ENCODE measurements around the gene SNAI3.
A peak's percentile ranks its signal among the peaks of the same experiment; 100 is the strongest.

SNAI3 gene

DNA sequence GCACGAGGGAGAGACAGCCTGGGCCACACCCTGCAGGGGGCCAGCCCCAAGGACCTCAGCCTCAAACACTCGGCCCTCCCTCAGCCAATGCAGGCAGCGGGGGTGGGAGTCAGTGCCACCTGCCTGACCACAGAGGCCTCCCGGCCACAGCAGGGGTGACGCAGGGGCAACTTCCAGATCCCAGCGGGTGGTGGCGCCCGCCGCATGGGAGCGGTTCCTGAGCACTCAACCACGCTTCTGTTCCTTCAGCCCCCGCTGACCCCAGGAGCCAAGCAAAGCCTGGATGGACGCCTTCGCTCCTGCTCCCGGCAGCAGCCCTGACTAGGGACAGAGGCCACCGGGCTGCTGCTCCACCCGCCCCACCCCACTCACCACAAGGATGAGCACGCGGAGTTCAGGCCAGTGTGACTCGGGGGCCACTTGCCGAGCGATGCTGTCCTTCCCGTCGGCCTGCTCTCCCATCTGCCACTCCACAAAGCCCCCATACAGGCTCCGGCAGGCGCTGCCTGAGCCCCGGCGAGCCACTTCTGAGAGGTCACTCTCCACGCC is 30.5 kb downstream of the SNAI3 start:
- no peak overlapping the region for H3K27ac ChIP-seq
- no peak overlapping the region for H3K4me3 ChIP-seq

DNA sequence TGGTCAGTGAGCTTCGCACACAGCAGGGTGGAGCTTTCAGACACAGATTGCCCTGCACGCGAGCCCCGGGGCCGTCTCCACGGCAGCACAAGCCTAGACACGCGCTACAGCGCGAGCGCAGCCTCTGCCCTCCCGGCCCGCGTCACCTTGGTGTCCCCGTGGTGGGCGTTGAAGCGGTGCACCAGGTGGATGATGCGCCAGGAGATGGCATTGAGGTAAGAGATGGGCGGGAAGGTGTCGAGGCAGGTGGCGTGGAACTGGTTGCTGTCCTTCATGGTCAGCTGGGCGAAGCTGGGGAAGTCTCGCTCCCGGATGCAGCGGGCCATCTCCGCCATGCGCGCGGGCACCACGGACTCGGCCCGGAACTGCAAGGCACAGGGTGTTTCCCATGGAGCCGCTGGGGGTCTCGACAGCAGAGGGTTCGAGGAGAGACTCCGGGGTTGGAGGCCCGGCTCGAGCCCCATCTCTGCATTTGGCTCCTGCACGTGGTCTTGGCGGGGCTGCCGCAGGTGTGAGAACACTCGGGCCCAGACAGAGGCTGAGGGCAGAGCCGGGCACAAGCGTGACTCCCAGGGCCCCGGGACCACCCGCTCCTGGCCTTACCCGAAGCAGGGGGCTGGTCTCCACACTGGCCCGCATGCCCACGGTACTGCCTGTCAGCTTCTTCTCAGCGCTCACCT is 31.1 kb downstream of the SNAI3 start:
- Histone ChIP-seq H3K4me3 (no peak overlapping the region), H3K27ac (no peak overlapping the region)

DNA sequence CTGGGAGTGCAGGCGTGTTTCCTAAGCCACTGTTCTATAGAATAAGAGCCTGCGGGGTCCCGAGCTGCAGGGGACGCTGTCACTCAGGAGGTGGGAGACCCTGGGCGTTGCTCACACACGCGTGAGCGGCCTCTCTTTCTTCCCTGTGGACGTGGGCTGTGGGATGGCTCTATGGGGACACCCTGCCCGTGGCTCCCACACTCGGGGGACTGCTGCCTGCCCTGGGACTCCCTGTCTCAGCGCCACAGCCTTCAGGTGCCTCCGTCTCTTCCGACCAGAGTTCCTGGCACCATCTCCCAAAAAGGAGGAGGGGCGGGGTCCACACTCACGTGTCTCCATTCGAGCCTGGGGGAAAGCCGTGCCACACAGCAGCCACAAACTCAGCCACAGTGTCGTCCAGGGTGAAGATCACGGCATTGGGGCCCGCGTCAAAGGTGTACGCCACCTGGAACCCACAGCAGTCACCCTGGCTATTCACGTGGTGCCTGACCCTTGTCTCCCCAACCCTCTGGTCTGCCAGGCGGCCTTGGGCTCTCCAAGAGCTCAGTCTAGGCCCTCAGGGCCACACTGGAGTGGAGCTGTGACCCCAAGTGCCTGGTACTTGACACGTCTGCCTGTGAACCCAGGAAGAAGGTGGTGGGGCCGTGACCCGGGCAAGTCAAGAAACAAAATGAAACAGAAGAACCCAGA is 31.8 kb downstream of the SNAI3 start:
- no peak overlapping the region for H3K27ac ChIP-seq
- no peak overlapping the region for H3K4me3 ChIP-seq

DNA sequence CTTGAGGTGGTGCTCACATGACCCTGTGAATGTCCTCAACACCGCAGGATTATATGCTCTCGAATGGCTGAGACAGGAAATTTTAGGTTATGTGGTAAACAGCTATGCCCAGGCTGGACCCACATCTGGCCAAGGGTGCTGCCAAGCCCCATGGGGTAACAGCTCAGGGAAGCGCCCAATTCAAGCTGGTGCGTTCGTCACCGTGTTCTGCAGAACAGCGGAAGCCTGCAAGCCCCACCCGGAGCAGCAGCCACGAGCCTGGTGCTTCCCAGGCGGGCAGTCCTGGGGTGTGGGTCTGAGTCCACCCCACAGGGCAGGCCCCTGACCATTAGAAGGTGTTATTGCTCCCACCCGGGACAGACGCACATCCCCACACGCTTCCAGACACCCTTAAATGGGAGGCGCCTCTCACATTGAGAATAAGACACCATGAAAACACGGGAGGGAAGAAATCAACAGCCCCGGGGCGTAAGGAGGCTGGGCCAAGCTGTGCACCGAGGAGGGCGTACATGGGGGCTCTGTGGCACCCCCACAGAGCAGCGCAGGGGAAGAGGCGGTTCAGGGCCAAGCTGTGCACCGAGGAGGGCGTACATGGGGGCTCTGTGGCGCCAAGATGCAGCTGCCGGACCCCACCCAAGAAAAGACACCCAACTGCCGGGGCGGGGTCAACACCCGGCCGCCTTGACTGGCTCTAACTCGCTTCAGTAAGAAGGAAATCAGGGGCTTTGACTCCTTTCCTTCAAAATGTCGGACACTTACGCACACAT is 32.5 kb downstream of the SNAI3 start:
- Histone ChIP-seq H3K4me3 (no peak overlapping the region), H3K27ac (no peak overlapping the region)

DNA sequence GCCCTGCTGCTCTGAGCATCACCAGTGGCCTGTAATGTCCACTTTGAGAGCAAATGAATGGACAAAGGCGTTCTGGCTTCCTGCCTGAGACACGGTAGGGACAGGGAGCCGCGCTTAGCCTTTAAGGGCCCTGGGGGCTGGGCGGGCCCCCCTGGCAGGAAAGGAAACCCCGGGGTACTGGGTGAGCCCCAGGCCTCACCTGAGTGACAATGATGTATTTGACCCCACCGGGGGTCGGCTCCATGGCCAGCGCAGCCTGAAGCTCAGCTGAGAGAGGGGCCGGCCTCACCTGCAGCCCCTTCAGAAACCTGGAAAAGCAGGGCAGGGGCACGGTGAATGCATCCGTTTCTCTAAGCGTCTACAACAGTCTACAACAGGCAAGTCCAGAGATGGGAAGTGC is 33.2 kb downstream of the SNAI3 start:
- no peak overlapping the region for H3K4me3 ChIP-seq
- no peak overlapping the region for H3K27ac ChIP-seq

DNA sequence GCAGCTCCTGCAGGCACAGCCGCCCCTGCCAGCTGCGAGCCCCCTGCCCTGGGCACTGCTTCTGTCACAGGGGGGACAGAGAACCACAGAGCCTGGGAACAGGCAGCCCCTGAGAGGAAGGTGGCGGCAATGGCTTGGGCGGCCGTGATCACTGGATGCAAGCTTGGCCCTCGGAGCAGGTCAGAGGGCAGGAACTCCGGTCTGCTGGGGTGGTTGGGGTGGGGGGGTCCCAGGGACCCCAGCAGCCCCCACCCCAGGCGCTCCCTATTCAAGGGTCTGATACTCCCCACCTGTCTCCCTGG is 33.6 kb downstream of the SNAI3 start:
- H3K4me3 ChIP-seq = no peak overlapping the region

DNA sequence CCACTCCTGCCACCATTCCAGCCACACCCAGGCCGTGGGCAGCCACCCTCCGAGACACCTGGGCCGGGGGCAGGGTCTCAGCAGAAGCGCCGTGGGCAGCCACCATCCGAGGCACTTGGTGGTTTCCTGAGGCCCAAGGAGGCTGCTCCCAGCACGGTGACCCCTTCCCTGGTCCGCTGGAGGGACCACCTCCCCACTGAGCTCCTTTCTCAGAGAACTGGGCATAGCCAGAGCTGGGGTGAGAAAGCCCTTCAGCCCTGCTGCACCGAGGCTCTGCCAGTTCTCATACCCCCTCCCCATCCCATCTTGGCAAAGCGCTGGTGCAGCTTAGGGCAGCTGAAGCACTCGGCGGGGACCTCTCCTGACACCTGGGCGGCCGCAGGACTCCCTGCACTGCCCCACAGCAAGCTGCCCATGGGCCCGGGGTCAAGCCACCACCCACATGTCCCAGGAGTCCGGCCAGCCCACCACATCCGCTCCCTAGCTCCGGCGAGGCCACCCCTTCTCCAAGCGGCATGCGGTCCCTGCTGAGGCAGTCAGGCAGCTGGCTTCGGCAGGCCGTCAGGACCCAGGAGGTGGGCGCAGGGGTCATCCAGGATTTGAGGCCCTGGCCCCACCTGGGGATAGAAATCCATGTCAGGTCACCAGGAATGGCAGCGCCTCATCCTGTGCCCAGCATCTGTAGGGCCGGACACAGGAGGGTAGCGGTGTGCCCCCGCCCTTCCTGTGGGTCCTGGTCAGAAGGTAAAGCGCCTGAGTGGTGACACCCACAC is 34.1 kb downstream of the SNAI3 start:
- Histone ChIP-seq H3K4me3 (no peak overlapping the region), H3K27ac (peak overlapping the region in 16 of 21 experiments; percentile 32 to 97 (median 86))

More for the DNA sequence above, 33.6 kb downstream of the SNAI3 start:
- H3K27ac ChIP-seq = peak overlapping the region in 1 of 21 experiments; percentile 86

DNA sequence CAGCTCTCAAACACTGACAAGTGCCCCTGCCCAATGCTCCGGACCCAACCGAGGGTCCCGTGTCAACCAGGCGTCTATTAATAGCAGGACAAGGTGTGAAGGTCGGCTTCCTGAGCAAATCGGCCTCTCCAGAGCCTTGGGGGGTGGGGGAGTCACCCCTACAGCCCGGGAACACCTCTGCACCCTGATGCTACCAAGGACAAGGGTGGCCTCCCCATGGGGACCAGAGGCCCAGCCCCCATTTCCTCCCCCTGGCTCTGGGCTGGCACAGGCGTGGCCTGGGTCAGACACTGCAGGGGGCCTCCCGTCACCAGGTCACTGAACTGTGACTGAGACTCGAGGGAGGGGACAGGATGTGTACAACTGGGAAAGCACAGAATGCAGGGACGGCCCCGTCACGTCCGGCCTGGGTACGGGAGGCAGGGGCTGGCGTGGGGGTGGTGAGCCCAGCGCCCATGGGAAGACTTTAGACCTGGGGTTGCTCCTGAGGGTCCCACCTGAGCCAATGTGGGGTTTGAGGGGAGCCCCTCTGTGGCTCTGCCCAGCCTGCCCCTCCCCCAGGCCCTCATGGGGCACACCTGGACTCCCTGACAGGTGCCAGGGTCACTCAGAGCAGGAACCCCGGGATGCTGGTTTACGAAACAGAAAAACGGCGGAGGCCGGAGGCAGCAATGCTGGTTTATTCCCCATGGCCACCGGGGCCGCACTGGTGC is 34.9 kb downstream of the SNAI3 start:
- Histone ChIP-seq H3K4me3 (peak overlapping the region; percentile 45 to 93 (median 80)), H3K27ac (peak overlapping the region in 20 of 21 experiments; percentile 53 to 97 (median 83))

DNA sequence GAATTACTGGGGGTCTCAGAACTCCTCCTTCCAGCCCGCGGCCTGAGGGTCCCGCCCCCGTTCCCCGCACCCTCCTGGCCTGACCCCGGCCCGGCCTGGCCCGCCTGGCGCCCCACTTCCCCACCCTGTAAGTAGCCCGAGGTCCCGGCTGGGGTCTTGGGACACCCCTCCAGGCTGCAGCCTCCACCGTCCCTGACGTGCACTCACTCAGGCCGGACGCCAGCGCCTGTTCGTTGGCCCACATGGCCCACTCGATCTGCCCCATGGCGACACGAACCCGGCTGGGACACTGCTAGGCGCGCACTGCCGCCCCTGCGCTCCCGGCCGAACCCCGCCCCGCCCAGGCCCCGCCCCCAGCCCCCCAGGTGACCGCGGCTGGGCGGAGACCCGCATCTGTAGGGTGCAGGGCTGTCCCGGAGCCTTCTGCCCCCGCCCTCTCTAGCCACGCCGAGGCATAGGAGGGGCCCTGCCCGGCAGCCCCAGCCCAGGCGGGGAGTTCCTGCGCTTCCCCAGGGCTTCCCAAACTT is 35.5 kb downstream of the SNAI3 start, which contains the start of gene CYBA:
CYBA (minus strand) TSS at position 305 of the 527 bp plus-strand sequence; CDS start at position 265, 40 bp downstream.
- peak within 1 kb of the TSS; percentile 45 to 93 (median 80) for H3K4me3 ChIP-seq

DNA sequence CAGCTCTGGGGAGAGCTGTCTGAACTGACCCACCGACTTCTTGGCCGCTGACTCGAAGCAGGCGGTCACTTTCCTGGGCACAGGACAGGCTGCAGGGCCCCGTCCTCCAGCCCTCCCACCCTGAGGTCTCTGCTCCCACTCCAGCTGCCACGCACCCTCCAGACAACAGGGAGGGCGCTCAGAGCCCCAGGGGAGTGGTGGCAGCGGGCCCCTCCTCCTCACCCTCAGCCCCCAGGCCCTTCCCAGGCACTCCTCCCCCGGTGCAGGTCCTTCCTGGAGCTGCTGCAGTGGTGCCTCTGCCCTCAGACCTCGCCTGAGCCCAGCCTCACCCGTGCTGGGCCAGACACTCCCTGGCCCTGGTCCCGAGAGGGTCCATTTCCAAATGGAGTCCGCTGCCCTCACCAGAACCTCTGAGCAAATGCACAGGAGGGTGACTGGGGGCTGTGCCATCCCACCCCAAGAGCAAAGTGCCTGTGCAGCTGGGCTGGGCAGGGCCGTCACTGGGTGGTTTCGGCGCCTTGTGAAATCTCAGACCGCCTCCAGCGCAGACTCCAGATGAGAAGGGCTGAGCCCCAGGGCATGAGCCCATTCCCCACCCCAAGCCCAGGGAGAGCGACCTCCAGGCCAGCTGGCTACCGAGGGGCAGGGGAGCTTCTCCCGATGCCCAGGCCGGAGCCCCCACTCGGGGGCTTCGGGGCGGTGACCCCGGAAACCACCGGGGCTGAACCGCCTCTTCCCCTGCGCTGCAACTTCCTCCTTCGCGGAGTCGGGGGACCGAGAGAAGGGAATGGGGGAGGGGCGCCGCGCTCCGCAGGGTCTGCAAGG is 36.2 kb downstream of the SNAI3 start:
- Histone ChIP-seq H3K27ac (peak overlapping the region; percentile 14 to 97 (median 83)), H3K4me3 (peak overlapping the region; percentile 45 to 93 (median 80))

More for the DNA sequence above, 35.5 kb downstream of the SNAI3 start, which contains the start of gene CYBA:
- peak within 1 kb of the TSS; percentile 14 to 97 (median 83) for H3K27ac ChIP-seq

DNA sequence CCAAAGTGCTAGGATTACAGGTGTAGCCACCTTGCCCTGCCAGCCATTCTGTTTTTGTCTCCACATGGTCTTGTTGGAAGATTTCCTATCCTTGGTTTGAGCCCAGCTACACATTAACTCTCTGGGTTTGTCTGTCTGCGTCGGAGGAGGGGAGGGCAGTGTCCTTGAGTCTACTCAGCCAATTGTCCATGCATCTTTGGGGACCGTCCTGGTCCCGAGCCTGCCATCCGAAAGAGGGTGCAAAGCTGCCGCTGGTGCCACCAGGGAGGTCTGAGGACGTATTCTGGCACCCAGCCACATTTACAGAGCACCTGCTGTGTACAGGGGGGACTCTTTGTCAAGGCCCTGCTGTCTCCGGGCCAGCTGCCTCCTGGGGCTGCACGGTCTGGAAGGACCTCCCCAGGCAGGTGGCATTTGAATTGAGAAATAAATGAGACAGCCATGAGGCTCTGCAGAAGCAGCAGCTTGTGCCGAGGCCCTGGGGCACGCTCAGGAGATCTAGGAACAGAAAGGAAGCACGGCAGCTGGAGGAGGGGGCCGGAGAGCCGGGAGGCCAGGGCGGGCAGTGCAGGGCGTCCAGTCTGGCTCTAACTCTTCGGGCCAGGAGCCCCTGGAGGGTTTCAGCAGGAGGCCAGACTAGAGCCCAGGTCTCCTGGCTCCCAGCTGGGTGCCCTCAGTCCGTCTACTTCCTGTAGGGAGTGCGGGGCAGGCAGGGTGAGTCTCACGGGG is 36.9 kb downstream of the SNAI3 start:
- Histone ChIP-seq H3K4me3 (peak overlapping the region; percentile 45 to 93 (median 80)), H3K27ac (peak overlapping the region in 18 of 21 experiments; percentile 51 to 97 (median 84))

DNA sequence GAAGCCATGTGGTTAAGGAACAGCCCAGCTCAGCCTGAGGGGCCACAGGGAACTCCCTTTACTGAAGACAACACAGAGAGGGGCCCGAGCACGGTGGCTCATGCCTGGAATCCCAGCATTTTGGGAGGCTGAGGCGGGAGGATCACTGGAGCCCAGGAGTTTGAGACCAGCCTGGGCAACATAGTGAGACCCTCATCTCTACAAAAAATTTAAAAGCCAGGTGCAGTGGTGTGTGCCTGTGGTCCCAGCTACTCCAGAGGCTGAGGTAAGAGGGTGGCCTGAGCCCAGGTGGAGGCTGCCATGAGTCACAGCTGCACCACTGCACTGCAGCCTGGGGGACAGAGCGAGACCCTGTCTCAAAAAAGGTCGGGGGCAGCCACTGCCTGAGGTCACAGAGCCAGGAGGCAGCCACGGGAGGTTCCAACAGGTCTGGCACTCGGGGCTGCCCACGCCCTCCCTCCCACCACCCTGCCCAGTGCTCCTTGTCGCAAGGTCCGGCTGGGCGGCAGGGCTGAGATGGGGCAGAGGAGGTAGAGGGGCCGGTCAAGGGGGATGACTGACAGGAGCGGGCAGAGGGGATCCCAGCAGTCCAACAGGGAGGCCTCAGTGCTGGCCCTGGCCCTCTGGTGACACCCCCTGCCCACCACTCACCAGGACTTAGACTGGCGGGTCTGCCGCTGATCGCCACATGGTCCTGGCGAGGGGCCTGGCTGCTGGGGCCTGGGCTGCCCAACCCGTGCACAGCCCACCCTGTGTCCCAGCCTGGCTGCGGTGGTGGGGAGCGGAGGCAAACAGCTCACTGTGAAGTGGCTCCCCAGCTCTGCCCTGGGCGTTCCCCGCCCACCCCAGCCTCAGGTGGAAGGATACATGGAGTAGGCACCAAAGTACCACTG is 38.9 kb downstream of the SNAI3 start:
- H3K27ac ChIP-seq = no peak overlapping the region
- no peak overlapping the region for H3K4me3 ChIP-seq

DNA sequence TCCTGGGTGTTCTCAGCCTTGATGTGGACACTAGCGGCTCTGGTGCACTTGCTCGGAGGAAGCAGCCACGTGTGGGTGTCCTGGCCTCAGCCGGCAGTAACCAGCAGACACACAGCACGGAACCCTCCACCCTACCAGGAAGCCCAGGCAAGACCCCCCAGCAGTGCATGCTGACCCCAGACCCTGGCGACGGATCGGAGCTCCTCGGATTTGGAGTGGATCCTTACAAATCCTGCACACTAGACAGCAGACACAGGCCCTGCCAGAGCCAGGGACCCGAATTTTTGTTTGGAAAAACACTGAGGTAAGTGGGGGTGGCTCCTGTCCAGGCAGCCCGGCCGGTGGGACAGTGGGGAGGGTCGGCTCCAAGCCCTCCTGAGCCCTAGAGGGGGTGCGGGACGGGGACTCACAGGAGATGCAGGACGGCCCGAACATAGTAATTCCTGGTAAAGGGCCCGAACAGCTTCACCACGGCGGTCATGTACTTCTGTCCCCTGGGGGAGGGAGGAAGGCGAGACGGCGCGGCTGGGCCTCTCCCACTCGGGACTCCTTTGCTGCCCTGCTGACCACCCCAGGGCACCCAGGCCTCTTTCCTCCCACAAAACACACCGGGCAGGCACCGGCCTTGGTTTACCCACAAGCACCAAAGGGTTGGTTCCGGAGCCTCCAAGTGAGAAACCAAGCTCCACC is 39.8 kb downstream of the SNAI3 start:
- no peak overlapping the region for H3K27ac ChIP-seq
- no peak overlapping the region for H3K4me3 ChIP-seq

DNA sequence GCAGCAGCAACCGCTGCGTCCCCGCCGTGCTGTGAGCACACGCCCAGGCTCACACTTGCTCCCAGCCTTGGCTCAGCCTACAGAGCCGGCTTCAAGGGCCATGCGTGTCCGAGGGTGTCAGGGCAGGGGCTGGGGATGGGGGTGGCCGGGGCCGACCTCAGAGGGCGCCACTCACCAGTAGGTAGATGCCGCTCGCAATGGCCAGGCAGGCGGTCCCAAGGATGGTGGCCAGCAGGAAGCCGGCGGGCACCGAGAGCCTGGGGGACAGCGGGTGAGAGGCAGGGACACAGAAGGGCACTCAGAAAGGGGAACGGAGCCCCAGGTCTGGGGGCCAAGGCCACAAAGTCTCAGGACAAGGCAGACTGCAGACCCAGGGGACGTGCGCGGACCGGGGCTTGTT is 40.4 kb downstream of the SNAI3 start:
- Histone ChIP-seq H3K4me3 (no peak overlapping the region), H3K27ac (no peak overlapping the region)

DNA sequence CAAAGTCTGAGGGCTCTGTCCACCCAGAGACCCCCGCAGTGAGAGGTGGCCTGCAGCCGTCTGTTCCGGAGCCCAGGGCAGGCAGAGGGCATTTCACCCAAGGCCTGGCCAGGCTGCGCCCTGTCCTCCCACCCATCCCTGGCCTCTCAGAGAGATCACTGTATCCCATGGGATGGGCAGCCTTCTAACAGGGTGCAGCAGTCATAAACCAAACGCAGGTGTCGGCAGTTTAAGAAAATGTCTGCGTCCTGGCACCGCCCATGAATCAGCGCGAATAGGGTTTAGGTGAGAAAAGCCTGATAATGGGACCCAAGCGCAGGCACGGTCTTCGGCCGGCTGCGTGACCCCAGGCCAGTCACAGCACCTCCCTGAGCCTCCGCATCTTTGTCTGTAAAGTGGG is 40.9 kb downstream of the SNAI3 start:
- no peak overlapping the region for H3K27ac ChIP-seq
- H3K4me3 ChIP-seq = no peak overlapping the region

DNA sequence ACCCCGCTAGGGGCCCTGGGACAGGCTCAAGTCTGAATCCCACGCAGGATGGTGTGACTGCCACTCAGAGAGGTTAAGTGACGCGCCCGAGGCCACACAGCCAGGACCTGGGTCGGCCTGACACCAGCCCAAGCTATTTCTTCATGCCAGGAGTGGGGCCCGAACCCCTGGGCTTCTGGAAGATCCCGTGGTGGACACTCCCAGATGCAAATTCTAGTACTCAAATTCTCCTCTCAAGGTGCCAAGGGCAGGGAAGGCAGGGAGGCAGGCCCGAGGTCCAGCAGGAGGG is 42.7 kb downstream of the SNAI3 start:
- Histone ChIP-seq H3K4me3 (no peak overlapping the region), H3K27ac (no peak overlapping the region)

Data from skin epidermis (tissue), 12 donors.